Fibroblast of lung (primary cell): ENCODE data around the gene PLB1. TPM values are rescaled to one million over a fixed set of nuclear protein-coding genes. Genes with fewer than 3 reads are reported as not detected.

Source experiments
- DNase-seq, 2 donors: peaks; one replicate each; pipeline versions ENCODE4 v3.0.0 to v3.0.0-alpha.2; 2010; ENCODE audit warnings: low read depth in 2 of 2
- H2AFZ ChIP-seq: 2 replicates; pipeline ENCODE4 v1.5.1; 2012; ENCODE audit warnings: low read length, control low read depth, inconsistent platforms
- H3K27ac ChIP-seq: 2 replicates; pipeline ENCODE4 v1.5.1; 2011; ENCODE audit warnings: low read length, control low read depth; ENCODE audit not compliant: insufficient read depth
- H3K27me3 ChIP-seq: 2 replicates; pipeline ENCODE4 v1.5.1; 2011; ENCODE audit warnings: mild to moderate bottlenecking, low read length; ENCODE audit not compliant: control insufficient read depth, insufficient read depth
- H3K36me3 ChIP-seq: 2 replicates; pipeline ENCODE4 v1.5.1; 2011; ENCODE audit warnings: low read length; ENCODE audit not compliant: control insufficient read depth, insufficient read depth
- H3K4me1 ChIP-seq: 2 replicates; pipeline ENCODE4 v1.5.1; 2011; ENCODE audit warnings: low read length; ENCODE audit not compliant: control insufficient read depth, insufficient read depth; ENCODE audit errors: extremely low read depth
- H3K4me2 ChIP-seq: 2 replicates; pipeline ENCODE4 v1.5.1; 2011; ENCODE audit warnings: low read length, control low read depth; ENCODE audit not compliant: insufficient read depth; ENCODE audit errors: extremely low read depth
- H3K4me3 ChIP-seq, 4 experiments: fragments of 200-600 bp in 1 of 4; sonication (generic) in 1 of 4; replicated peaks in 1 of 4; 2 replicates each; pipeline ENCODE4 v1.5.1; 2011 to 2016; ENCODE audit warnings: low read length in 4 of 4, low read depth in 3 of 4, mild to moderate bottlenecking in 3 of 4, control low read depth in 2 of 4, inconsistent platforms in 1 of 4, mixed read lengths in 1 of 4; ENCODE audit not compliant: insufficient read depth in 1 of 4; ENCODE audit errors: control extremely low read depth in 1 of 4
- H3K79me2 ChIP-seq: 2 replicates; pipeline ENCODE4 v1.5.1; 2012; ENCODE audit warnings: mild to moderate bottlenecking, low read length, inconsistent platforms; ENCODE audit not compliant: control insufficient read depth, insufficient read depth
- H3K9ac ChIP-seq: 2 replicates; pipeline ENCODE4 v1.5.1; 2011; ENCODE audit warnings: mild to moderate bottlenecking, low read length, control low read depth; ENCODE audit not compliant: insufficient read depth
- H3K9me3 ChIP-seq: 2 replicates; pipeline ENCODE4 v1.5.1; 2012; ENCODE audit warnings: low read depth, low read length; ENCODE audit not compliant: control insufficient read depth, insufficient read depth
- H4K20me1 ChIP-seq: 2 replicates; pipeline ENCODE4 v1.5.1; 2011; ENCODE audit warnings: low read length; ENCODE audit not compliant: control insufficient read depth, insufficient read depth; ENCODE audit errors: extremely low read depth
- EZH2 ChIP-seq: IDR thresholded peaks from 2 replicates; pipeline ENCODE4 v1.5.1; 2012; ENCODE audit warnings: low read length, control low read depth, mild to moderate bottlenecking; ENCODE audit errors: missing control alignments
- polyA plus RNA-seq, 2 donors: library from polyadenylated mRNA; depleted of rRNA in 1 of 2; stranded (reverse) in 1 of 2; unstranded in 1 of 2; fragments of >200 nt; gene quantifications; 2 replicates each; pipeline ENCODE4 v1.2.1, GENCODE V29; 2011 to 2012; ENCODE audit warnings: missing spikeins in 1 of 2
- total RNA-seq: library from RNA; depleted of rRNA; stranded (reverse); fragments of >200 nt; gene quantifications from 2 replicates; pipeline ENCODE4 v1.2.1, GENCODE V29; 2014
- TF ChIP-seq, protein P1 (sequence below), 2 donors: IDR thresholded peaks in 1 of 2; conservative IDR thresholded peaks in 1 of 2; 1 replicate in 1 of 2; 2 replicates in 1 of 2; pipeline ENCODE4 v1.5.1; 2011 to 2012; ENCODE audit warnings: low read length in 2 of 2, control low read depth in 1 of 2, inconsistent platforms in 1 of 2, low read depth in 1 of 2, mild to moderate bottlenecking in 1 of 2

Gene PLB1
- total and polyA plus RNA-seq, 2 donors (not counting 1 experiment from before 2014, with no cell fraction given): 0.70 to 1.8 TPM

DNA sequence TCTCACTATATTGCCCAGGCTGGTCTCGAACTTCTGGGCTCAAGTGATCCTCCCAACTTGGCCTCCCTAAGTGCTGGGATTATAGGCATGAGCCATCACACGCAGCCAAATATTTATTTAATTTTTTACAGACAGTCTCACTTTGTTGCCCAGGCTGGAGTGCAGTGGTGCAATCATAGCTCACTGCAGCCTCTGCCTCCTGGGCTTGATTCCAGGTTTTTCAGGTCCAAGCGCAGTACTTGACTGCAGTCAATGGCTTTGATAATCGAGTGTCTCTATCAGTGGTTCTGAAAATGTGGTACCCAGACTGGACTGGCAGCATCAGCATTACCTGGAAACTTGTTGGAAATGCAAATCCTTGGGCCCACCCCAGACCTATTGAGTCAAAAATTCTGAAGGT lies 63.1 kb downstream of the PLB1 start:
- Histone ChIP-seq H3K79me2 (no peaks in the 10 kb centered on the region), H3K27me3 (no peaks in the 10 kb centered on the region), H3K4me3 (no peak overlapping the region), H3K27ac (no peak overlapping the region), H3K9me3 (no peaks in the 10 kb centered on the region), H3K36me3 (no peaks in the 10 kb centered on the region), H4K20me1 (no peaks in the 10 kb centered on the region), H3K4me2 (no peak overlapping the region), H3K9ac (no peak overlapping the region), H3K4me1 (no peaks in the 10 kb centered on the region), H2AFZ (no peak overlapping the region)
- TF ChIP-seq EZH2: no peak
- TF ChIP-seq, protein P1, sequence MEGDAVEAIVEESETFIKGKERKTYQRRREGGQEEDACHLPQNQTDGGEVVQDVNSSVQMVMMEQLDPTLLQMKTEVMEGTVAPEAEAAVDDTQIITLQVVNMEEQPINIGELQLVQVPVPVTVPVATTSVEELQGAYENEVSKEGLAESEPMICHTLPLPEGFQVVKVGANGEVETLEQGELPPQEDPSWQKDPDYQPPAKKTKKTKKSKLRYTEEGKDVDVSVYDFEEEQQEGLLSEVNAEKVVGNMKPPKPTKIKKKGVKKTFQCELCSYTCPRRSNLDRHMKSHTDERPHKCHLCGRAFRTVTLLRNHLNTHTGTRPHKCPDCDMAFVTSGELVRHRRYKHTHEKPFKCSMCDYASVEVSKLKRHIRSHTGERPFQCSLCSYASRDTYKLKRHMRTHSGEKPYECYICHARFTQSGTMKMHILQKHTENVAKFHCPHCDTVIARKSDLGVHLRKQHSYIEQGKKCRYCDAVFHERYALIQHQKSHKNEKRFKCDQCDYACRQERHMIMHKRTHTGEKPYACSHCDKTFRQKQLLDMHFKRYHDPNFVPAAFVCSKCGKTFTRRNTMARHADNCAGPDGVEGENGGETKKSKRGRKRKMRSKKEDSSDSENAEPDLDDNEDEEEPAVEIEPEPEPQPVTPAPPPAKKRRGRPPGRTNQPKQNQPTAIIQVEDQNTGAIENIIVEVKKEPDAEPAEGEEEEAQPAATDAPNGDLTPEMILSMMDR (conservative IDR thresholded peaks at IDR 0.05 in 1 of 2, IDR thresholded peaks at IDR 0.05 in 1 of 2; ENCODE audit: low read depth in 1 of 2, low read length in 2 of 2): no peak
- peak in 1 of 2 donors; percentile 32 for DNase-seq

DNA sequence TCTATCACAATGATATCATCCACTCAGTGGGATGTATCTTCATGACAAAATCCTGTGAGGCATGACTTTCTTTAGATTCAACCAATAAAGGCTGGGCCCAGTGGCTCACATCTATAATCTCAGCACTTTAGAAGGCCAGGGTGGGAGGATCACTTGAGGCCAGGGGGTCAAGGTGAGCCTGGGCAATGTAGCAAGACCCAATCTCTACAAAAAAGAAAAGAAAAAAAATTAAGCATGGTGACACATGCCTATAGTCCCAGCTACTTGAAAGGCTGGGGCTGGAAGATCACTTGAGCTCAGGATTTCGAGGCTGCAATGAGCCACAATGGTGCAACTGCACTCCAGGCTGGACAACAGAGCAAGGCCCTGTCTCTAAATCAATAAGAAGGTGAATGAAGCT lies 68.0 kb downstream of the PLB1 start:
- H2AFZ ChIP-seq: no peak overlapping the region
- DNase-seq: no peak
- H3K79me2 ChIP-seq: no peaks in the 10 kb centered on the region
- no peak overlapping the region for H3K4me3 ChIP-seq
- peaks cover 4% of the 10 kb centered on the region for H3K4me1 ChIP-seq
- H3K27ac ChIP-seq: no peak overlapping the region
- H3K36me3 ChIP-seq: no peaks in the 10 kb centered on the region
- no peaks in the 10 kb centered on the region for H3K9me3 ChIP-seq
- H3K27me3 ChIP-seq: no peaks in the 10 kb centered on the region
- H4K20me1 ChIP-seq: no peaks in the 10 kb centered on the region
- H3K4me2 ChIP-seq: no peak overlapping the region
- no peak overlapping the region for H3K9ac ChIP-seq
- no peak for TF ChIP-seq EZH2
- TF ChIP-seq, protein P1 (conservative IDR thresholded peaks at IDR 0.05 in 1 of 2, IDR thresholded peaks at IDR 0.05 in 1 of 2; ENCODE audit: low read depth in 1 of 2, low read length in 2 of 2): no peak

GRCh38 chr2:28564346-28564745 lies 68.5 kb downstream of the PLB1 start:
- TF ChIP-seq EZH2: no peak
- Histone ChIP-seq H3K9me3 (no peaks in the 10 kb centered on the region), H3K36me3 (no peaks in the 10 kb centered on the region), H3K27ac (no peak overlapping the region), H3K4me1 (peaks cover 4% of the 10 kb centered on the region), H3K4me2 (no peak overlapping the region), H3K9ac (no peak overlapping the region), H3K27me3 (no peaks in the 10 kb centered on the region), H4K20me1 (no peaks in the 10 kb centered on the region), H3K4me3 (no peak overlapping the region), H2AFZ (no peak overlapping the region), H3K79me2 (no peaks in the 10 kb centered on the region)
- DNase-seq: no peak
